Hematopoietic multipotent progenitor cell treated with erythropoietin and hydrocortisone succinate and interleukin-3 and kit ligand, for 6 days (in vitro differentiated cells): ENCODE results near the gene MVK.

Source experiments
- DNase-seq: peaks from one replicate; pipeline ENCODE4 v3.0.0-alpha.2; 2015

Gene MVK

GRCh38 chr12:109611223-109611622 lies 37.6 kb downstream of the MVK start:
- no peak for DNase-seq

- no peak for DNase-seq
Observed at GRCh38 chr12:109612003-109612402, 38.4 kb downstream of the MVK start.

- peak; percentile 56 for DNase-seq
Observed at GRCh38 chr12:109612975-109613502, 39.4 kb downstream of the MVK start.

DNA sequence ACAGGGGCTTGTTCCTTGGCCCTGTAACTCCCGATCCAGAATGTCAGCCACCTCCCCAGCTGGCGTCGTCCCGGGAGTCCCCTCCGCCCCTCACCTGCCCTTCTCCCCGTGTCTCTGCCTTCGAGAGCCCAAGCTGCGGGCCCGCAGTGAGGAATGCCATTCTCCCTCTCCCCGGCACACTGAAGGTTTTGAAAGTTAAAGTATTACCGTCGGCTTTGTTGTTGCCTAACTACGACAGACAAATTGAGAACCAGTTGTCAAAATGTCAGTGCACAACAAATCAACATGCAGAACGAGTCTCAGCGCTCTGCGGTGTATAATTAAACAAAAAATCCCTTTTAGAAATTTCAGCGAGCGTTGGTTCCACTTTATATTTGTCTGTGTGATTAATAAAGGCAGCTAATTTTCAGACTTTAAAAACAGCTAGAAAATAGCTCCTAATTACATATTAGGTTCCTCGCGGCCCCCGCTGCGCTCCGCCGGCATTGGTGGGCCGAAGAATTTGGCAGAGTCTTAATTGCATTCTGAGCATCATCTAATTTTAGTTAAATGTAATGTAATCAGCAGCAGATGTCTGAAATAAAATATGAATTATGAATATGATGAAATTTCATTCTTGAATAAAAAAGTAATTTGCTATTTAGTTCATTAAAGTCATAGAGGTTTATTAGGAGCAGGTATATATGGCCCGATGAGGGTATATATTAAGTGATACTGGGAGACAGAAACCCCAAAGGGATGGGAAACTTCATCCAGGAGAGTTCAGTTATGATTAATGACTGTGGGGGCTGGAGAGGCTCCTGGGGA lies 40.3 kb downstream of the MVK start:
- no peak for DNase-seq

GRCh38 chr12:109615556-109616229 lies 42.1 kb downstream of the MVK start:
- no peak for DNase-seq

GRCh38 chr12:109617491-109617890 lies 43.9 kb downstream of the MVK start:
- DNase-seq: no peak

DNA sequence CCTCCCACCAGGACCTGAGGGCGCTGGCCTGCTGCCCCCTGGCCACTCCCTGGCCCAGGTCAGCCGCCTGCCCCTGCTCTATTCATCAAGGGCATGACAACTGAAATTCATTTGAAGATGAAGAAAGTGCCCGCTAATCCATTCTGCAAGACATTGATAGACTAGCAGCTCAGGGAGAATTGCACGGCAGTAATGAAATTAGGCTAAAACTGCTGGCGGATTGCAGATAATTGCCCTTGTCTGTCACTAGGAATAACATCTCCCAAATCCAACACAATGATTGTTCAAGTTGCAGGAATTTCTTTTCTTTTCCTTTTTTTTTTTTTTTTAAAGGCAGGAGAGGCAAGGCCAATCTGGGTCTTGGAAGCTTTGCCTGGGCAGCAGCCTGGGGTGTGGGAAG lies 44.5 kb downstream of the MVK start:
- no peak for DNase-seq

DNA sequence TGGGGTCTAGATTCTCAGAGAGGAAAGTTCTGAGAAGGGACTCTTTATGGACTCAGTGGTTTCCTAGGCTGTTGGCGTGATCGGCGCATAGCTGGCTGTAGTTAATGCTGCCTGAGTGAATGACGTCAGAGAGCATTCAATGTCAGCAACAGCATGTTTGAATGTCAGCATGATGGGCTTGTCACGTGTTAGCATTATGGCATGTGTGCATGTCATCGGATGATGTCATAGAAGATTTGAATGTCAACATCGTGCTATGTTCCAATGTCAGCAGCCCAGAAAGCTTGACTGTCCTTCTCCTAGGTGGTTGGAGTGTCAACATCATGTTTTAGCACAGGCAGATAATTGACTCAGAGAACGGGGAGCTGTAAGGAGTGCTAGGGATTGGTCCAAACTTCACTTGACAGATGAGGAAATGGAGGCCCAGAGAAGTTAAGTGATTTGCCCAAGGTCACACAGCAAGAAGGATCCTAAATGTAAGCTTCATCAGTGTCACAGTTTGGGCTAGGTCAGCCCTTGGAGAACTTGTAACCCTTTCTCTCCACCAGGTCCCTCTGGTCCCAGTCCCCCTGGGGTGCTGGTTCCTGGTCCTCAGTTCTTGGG lies 45.5 kb downstream of the MVK start:
- no peak for DNase-seq

GRCh38 chr12:109621211-109621694 lies 47.7 kb downstream of the MVK start:
- no peak for DNase-seq

DNA sequence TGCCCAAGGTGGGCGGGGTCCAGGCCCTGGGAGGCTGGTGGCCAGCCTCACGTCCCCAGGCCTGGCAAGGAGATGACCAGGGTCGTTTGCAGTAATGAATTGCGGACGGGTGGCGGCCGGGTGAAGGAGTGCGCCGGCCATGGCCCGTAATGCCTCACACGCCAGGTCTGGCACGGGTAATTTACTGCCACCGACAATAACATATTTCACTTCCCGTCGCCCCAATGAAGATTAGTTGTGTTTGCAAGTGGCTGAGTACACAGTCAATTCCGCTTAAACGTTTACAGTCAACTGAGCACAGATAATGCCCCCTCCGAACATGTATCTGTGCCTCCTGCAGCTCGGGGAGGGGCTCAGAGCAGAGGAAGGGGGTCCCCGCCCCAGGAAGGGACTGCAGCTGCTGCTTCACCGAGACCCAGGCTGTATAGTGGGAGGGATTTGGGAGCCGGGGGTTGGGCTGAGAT lies 48.3 kb downstream of the MVK start:
- no peak for DNase-seq

- no peak for DNase-seq
Observed at GRCh38 chr12:109624467-109624866, 50.9 kb downstream of the MVK start.

DNA sequence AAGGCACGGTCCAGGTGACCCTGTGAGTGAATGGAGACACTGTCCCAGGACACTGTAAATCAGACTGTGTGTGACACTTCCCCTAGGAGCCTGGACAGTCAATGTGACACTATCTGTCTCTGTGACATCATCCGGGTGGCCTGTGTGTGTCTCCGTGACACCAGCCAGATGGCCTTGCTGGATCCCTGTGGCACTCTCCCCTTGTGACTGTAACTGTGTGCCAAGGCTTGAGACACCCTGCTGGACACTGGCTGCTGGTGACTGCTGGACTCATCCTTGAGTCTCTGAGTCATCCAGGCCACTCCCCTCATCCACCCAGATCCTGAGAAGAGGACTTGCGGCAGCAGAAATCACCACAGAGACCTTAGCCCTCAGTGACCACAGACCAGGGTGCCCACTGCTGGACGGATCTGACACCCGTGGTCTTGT lies 51.6 kb downstream of the MVK start:
- no peak for DNase-seq

DNA sequence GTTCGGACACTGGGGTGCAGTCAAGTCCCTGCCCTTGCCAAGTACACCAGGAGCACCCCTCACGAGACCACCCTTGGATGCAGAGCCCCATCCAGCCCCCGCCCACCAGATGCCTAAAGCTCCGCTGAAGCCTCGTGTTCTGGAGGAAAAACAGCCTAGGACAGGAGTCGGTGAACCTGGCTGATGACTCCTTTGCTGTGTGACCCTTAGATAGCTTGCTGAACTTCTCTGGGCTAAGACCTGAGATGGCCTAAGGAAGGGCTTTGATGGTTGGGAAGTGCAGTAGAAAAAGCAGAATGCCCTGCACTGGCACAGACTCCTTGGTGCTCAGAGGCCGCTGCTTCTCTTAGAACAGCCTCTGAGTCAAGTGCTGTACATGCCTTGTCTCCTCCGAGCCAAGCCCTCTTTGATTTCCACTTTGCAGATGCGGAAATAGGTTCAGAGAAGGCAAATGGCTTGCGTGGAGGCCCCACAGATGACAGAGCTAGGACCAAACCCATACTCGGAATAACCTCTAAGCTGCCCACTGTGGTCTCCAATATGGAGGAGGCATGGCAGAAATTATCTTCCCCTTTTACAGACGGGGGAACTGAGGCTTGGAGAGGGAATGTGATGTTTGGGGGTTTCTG lies 52.3 kb downstream of the MVK start:
- DNase-seq: no peak

DNA sequence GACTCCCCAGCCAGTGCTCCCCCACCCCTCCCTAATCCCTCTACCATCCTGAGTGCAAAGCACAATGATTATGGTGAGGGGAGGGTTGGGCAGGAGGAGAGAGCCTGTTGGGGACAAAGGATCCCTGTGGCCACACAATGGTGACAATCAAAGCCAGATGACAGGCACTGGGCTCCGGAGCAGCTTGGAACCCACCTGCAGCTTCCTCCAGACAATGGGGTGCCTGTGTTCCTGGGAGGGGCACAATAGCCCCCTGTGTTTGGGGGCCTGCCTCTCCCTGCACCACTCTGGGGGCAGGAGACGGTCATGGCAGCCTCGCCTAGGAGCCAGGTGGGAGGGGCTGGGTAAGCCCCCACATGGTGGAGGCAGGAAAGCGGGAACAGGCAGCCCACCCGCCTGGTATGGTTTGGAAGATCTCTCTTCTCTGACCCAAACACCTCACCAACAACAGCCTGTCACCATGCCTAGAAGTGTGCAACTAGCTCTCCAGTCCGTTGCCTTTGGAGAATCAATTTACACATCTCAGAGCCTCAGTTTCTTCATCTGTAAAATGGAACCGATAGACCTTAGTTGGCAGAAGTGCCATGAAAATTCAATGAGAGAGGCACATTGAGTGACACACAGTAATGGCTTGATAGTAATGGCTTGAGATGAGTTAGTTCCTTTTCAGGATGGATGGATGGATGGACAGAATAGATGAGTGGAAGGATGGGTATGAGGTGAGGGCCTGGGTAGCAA lies 53.0 kb downstream of the MVK start:
- no peak for DNase-seq

- no peak for DNase-seq
Observed at GRCh38 chr12:109627633-109628032, 54.0 kb downstream of the MVK start.

DNA sequence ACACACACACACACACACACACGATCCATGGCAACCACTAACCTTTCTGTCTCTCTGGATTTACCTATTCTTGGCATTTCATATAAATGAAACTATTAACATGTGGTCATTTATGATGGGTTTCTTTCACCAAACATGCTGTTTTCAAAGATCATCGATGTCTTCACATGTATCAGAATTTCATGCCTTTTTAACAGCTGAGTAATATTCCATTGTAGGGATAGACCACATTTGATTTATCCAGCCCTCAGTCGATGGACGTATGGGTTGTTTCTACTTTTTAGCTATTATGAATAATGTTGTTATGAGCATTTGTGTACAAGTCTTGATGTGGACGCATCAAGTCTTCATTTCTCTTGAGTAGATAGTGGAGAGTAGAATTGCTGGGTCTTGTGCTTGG lies 56.5 kb downstream of the MVK start:
- DNase-seq: no peak

GRCh38 chr12:109630815-109631214 lies 57.2 kb downstream of the MVK start:
- no peak for DNase-seq

GRCh38 chr12:109631302-109631701 lies 57.7 kb downstream of the MVK start:
- no peak for DNase-seq

- no peak for DNase-seq
Observed at GRCh38 chr12:109631751-109632150, 58.2 kb downstream of the MVK start.

DNA sequence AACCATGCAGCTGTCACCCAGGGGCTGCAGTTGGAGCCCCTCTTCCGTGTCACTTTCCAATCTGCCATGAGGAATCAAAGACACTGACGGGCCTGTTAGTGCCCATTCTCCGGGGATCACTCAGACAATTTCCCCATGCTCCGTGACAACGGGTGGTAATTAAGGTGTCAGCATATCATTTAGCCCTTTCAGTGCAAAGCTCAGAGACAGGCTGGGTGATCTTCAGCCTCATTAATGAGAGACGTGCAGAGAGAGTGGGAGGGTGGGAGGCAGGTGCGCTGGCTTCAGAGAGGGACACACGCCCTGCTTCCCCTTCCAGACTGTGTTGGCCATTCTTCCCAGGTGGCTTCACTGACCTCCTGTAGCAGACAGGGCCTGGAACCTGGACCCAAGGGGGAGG lies 58.7 kb downstream of the MVK start:
- no peak for DNase-seq

- no peak for DNase-seq
Observed at GRCh38 chr12:109635717-109636116, 62.1 kb downstream of the MVK start.

DNA sequence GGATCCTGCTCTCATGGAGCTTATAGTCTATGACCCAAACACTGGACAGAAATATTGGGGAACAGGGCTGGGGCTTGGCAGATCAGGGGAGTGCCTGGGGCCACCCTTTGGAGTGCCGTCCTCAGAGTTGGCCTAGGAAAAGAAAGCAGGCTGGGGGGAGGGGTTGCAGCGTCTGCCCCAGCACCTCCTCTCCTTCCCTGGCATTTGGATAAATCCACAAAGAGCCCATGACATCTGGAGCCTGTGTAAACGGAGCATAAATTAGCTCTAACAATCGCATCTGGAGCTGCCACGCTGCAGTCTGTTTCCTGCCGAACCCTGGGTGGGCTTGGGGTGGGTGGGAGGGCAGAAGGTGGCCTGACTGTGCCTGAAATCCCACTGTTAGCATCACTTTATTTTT lies 63.8 kb downstream of the MVK start:
- no peak for DNase-seq
